HFF-Myc (cell line): ENCODE measurements around the gene MMP20.

Experiments
- DNase-seq: peaks from one replicate; pipeline ENCODE4 v3.0.0-alpha.2; 2011; ENCODE audit warnings: low read depth; ENCODE audit errors: extremely low read depth
- H3K4me3 ChIP-seq: replicated peaks from 2 replicates; pipeline ENCODE4 v1.5.1; 2011; ENCODE audit warnings: low read depth, mild to moderate bottlenecking, control low read depth, low read length
- CTCF ChIP-seq: IDR thresholded peaks from 2 replicates; pipeline ENCODE4 v1.5.1; 2012; ENCODE audit warnings: mild to moderate bottlenecking, low read depth, low read length, control low read depth; ENCODE audit errors: missing control alignments

MMP20 gene

GRCh38 chr11:102577182-102577581, 48.0 kb downstream of the MMP20 start:
- no peak for TF ChIP-seq CTCF
- H3K4me3 ChIP-seq: no peak overlapping the region
- DNase-seq: no peak

GRCh38 chr11:102576350-102576749, 48.8 kb downstream of the MMP20 start:
- TF ChIP-seq CTCF: no peak

GRCh38 chr11:102575012-102575411, 50.1 kb downstream of the MMP20 start:
- no peak for TF ChIP-seq CTCF
- DNase-seq: no peak
- H3K4me3 ChIP-seq: no peak overlapping the region

More at GRCh38 chr11:102576350-102576749, 48.8 kb downstream of the MMP20 start:
- DNase-seq: no peak
- no peak overlapping the region for H3K4me3 ChIP-seq

GRCh38 chr11:102573851-102574250, 51.3 kb downstream of the MMP20 start:
- TF ChIP-seq CTCF: no peak
- peak; percentile 19 for DNase-seq
- no peak overlapping the region for H3K4me3 ChIP-seq

GRCh38 chr11:102572554-102573220, 52.4 kb downstream of the MMP20 start:
- no peak for TF ChIP-seq CTCF
- DNase-seq: no peak
- H3K4me3 ChIP-seq: no peak overlapping the region

- no peak overlapping the region for H3K4me3 ChIP-seq
- no peak for DNase-seq
- TF ChIP-seq CTCF: no peak
Observed at GRCh38 chr11:102568851-102569250, 56.3 kb downstream of the MMP20 start.

GRCh38 chr11:102566112-102566511, 59.0 kb downstream of the MMP20 start:
- no peak for TF ChIP-seq CTCF
- DNase-seq: no peak

More at GRCh38 chr11:102566112-102566511, 59.0 kb downstream of the MMP20 start:
- no peak overlapping the region for H3K4me3 ChIP-seq
